ENCODE results near the gene RBMS3. TPM values are rescaled to one million over a fixed set of nuclear protein-coding genes. Genes with fewer than 3 reads are reported as not detected.
"Not testable (repeated sequence)": the region's sequence is repeated elsewhere in the genome, so short reads cannot be mapped to it uniquely, and the experiment has no call there.

Gene RBMS3
- total RNA-seq, 2 donors from 2014 or later: 2.8 to 9.6 TPM

DNA sequence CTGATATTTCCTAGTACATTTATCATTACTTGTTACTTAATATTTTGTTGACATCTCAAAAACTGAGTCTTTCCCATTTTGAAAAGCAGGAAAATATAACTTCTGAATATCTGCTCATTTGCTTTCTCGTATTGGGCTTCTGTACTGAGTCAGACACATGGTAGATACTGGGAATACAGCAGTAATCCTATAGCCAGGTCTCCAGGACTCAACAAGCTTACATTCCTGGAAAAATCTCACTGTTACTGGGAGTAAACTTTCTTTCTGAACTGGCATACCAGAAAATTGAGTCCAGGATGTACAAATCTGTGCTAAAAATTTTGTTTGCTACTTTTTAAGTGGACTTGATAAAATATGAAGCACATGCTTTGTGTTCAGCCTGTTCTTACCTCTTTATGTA lies 240.4 kb downstream of the RBMS3 start:
- no peak for DNase-seq
- Histone ChIP-seq H3K9me3 (no peaks in the 10 kb centered on the region), H3K9ac (ENCODE audit: low read depth in 2 of 2, low read length in 2 of 2) (no peak overlapping the region), H3K27ac (no peak overlapping the region), H3K36me3 (no peaks in the 10 kb centered on the region), H3K27me3 (no peaks in the 10 kb centered on the region), H3K4me1 (no peaks in the 10 kb centered on the region), H3K4me3 (no peak overlapping the region)
- TF ChIP-seq CTCF (IDR thresholded peaks at IDR 0.05): no peak
- intact Hi-C loops (cut with DNase I): no loop called here

DNA sequence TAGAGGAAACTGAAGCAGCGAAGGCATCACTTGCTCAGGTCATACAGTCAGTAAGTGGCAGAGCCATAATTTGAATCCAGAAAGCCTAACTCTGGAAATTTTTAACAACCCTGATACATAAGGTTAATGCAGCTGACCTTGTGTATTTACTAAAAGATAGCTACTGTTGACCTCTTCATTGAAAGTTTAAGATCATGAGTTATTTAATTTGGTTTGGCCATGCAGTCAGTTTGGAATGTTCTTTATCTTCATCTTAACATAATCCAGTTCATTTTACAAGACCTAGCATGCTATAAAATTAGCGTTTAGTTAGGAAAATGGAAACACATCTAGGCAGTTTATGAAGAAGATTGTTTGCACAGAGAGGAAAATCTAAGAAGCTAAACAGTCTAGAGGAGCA lies 240.9 kb downstream of the RBMS3 start:
- Histone ChIP-seq H3K27ac (no peak overlapping the region), H3K9me3 (no peaks in the 10 kb centered on the region), H3K9ac (ENCODE audit: low read depth in 2 of 2, low read length in 2 of 2) (no peak overlapping the region), H3K4me1 (no peaks in the 10 kb centered on the region), H3K36me3 (no peaks in the 10 kb centered on the region), H3K4me3 (no peak overlapping the region), H3K27me3 (no peaks in the 10 kb centered on the region)
- intact Hi-C loops (cut with DNase I): no loop called here
- DNase-seq: no peak
- no peak for TF ChIP-seq CTCF (IDR thresholded peaks at IDR 0.05)

GRCh38 chr3:29524433-29524832 lies 243.6 kb downstream of the RBMS3 start:
- H3K36me3 ChIP-seq; H3K9me3 ChIP-seq; H3K27ac ChIP-seq; DNase-seq; H3K27me3 ChIP-seq; H3K4me3 ChIP-seq; H3K9ac ChIP-seq (ENCODE audit: low read depth in 2 of 2, low read length in 2 of 2); intact Hi-C loops (cut with DNase I); H3K4me1 ChIP-seq: not testable (repeated sequence)

DNA sequence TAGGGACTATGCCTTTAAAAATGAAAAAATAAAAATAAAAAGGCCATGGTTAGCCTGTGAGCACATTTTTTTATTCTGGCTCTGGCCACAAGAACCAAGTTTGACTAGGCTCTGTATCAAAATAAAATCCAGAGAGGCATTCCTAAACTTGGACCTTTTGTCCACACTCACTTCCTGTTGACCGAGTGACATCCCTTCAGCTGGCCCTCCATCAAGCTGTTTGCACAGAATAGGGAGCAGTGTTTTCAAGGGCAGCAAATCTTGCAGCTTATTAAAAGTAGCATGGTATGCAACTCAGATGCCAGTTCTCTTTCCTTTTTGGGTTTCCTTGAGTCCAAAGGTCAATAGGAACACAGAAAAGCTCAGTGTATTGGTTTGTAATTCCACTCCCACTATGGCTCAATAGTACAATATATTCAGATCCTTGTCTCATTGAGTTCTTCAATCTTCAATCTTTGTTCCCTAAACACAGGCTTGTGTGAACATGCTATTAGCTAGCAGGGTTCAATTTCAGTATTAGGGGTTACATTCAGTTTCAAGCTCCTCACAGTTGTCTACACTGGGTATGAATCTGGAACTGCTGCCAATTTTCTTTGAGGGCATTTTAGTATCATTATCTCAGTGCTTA lies 244.5 kb downstream of the RBMS3 start:
- H3K27me3 ChIP-seq: no peaks in the 10 kb centered on the region
- intact Hi-C loops (cut with DNase I): no loop called here
- peak; percentile 21 for DNase-seq
- no peaks in the 10 kb centered on the region for H3K4me1 ChIP-seq
- no peaks in the 10 kb centered on the region for H3K9me3 ChIP-seq
- no peaks in the 10 kb centered on the region for H3K36me3 ChIP-seq
- no peak overlapping the region for H3K27ac ChIP-seq
- H3K9ac ChIP-seq (ENCODE audit: low read depth in 2 of 2, low read length in 2 of 2): no peak overlapping the region
- H3K4me3 ChIP-seq: no peak overlapping the region
- no peak for TF ChIP-seq CTCF (IDR thresholded peaks at IDR 0.05)

DNA sequence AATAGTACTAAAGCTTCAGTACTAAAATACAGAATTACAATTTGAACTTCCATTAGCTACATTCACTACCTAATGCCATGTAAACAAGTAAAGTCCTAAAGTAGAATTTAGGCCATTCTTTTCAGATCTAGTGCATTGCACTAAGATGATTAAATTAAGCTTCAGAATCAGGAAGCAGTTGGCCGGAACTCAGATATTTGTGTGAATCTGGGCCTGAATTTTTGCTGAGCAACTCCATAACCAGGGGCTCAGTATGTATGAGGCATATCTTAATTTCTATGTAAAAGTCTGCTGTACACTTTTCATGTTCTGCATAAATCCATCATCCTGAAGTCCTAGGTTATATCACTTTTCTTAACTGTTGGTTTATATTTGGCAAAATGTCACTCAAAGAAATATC lies 246.4 kb downstream of the RBMS3 start:
- no peak overlapping the region for H3K9ac ChIP-seq (ENCODE audit: low read depth in 2 of 2, low read length in 2 of 2)
- H3K27ac ChIP-seq: no peak overlapping the region
- H3K4me3 ChIP-seq: no peak overlapping the region
- intact Hi-C loops (cut with DNase I): no loop called here
- TF ChIP-seq CTCF (IDR thresholded peaks at IDR 0.05): no peak
- no peaks in the 10 kb centered on the region for H3K36me3 ChIP-seq
- no peaks in the 10 kb centered on the region for H3K9me3 ChIP-seq
- H3K27me3 ChIP-seq: no peaks in the 10 kb centered on the region
- DNase-seq: no peak
- no peaks in the 10 kb centered on the region for H3K4me1 ChIP-seq

DNA sequence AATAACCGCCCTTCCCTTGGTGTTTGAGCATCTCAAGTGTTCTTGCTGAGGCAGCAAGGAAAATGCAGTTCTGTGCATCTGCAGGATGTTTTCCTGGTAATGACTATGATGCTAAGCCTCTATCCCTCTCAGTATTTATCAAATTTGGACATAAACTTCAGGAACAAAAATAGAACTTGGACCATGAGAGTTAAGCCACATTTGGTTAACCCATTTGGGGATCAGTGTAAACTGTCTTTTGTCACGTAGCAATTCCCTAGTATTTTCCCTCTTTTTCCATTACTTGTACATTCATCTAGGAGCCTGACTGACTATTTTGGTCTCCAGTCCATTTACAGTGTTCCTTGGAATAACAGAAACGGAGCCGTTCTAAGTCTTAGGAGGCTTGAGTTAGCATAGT lies 250.8 kb downstream of the RBMS3 start:
- Histone ChIP-seq H3K36me3 (no peaks in the 10 kb centered on the region), H3K9me3 (no peaks in the 10 kb centered on the region), H3K4me3 (no peak overlapping the region), H3K27ac (no peak overlapping the region), H3K9ac (ENCODE audit: low read depth in 2 of 2, low read length in 2 of 2) (no peak overlapping the region), H3K4me1 (no peaks in the 10 kb centered on the region), H3K27me3 (no peaks in the 10 kb centered on the region)
- no peak for DNase-seq
- TF ChIP-seq CTCF (IDR thresholded peaks at IDR 0.05): no peak
- intact Hi-C loops (cut with DNase I): no loop called here

Measured in colonic mucosa (tissue), 4 donors.